Measurements from ENCODE around the gene GPATCH2.
"Not testable (repeated sequence)": the region's sequence is repeated elsewhere in the genome, so short reads cannot be mapped to it uniquely, and the experiment has no call there.

Gene GPATCH2

DNA sequence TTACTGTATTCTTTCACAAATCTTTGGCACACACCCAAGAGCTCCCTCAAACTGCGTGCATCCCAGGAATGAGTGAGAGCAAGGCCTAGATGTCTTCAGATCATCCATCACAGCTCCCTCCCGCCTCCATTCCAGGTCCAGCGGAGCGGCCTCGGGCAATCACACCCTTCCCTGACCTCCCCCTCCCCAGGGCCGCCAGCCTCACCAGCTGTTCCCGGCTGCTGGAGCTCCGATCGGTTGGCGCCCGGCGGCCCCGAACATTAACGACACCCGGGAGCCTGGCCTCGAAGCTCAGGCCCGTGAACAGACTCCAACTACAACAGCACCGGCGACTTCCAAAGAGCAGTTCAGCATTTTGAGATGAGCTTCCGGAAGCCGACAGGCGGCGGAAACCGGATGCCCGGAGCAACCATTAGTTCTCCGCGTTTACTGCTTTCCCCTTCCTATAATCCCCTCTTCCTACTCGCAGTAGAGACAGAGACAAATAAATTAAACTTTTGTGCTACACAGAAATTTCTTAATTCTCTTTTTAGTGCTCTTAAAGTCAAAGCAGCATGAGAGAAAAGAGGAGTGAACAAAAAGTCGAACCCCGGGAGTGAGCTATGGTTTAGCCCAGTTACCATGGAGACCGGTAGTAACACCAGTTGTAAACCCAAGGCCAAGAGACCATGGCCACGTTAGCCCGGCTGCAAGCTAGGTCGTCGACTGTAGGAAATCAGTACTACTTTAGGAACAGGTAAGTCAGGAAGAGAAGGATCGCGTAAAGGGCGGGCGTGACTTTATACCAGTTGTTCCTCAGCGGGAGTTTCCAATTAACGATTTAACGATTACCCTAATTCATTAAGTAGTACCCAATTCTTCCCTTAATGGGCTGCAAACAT lies at the start of gene GPATCH2, which contains the start of gene SPATA17:
Gene GPATCH2, minus strand, starts transcription at position 380 of the 881 bp plus-strand sequence. Its CDS starts 119 bp downstream, at position 261.
Gene SPATA17, plus strand, starts transcription at position 634 of the 881 bp plus-strand sequence. Its CDS starts 35 bp downstream, at position 669.
- peak; percentile 80 to 83 for ATAC-seq

DNA sequence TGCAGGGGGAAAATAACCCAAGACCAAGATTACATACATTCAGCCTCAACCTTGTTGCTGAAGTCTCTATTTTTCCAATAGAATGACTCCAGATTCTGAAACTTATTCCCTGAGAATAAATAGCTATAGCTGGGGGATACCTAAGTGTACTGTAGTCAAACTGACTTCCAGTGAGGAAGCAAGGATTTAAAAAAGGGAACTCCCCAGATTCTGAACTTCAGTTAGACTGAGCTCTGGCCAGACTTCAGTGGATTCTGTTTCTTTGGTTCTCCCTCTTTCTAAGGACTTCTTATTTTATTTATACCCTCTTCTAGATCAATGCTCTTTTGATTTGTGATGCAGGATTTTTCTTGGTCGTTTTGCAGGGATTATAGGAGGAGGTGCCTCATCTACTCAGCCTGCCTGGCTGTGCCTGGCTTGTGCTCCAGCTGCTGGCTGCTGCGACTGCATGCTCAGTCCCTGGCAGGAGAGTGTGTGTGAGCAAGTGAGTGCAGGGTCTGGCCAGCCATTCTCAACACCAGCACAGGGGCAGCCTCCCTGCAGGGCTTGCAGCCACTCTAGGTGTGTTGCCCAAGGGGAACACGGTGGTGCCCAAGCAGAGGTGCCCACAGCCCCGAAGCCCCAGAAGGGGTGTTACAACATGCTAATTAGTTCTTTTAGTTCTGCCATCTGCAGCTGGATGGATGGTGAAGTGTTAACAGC lies 43.3 kb upstream of the GPATCH2 start:
- no peak for ATAC-seq

DNA sequence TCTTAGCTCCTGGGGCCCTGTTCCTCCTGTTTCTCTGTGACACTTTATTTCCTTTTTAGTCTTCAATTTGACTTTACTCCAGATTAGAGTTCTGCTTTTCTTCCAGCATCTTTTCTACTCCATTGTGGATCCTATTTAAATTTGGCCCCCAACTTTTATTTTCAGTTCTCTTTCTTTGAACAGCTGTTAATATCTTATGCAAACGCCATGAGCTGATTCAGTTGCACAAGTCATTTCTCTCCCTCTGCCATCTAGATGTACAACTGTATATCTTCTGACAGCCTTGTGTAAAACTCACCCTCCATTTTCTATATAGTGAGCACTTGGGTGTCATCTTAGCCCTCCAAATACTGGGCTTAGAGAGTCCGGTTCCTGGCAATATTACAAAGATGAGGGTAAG lies 42.5 kb upstream of the GPATCH2 start:
- ATAC-seq, result no peak

DNA sequence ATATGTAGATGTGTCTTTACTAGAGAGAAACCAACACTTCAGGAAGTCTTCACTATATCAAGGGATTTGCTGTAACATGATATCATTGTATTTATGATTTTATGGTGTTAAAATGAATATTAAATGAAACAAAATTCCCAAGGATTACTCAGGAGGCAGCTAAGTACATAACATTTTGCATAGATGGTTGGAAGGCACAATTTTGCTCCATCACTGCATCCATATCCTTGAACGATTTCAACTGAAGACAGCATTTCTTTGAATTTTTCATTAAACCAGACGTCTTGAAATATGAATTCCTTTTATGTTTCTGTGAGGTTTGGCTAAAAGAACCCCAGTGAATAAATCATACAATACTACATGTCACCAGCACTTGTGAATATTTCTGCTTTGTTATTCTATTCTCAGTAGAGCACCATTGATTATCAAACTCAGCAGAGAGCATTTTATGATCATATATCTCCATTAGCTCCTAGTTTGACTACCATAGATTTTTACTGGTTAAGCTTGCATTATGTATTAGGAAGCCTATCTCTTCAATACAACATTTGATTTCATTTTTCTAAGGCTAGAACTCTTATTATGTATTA lies 37.6 kb upstream of the GPATCH2 start:
- no peak for ATAC-seq

DNA sequence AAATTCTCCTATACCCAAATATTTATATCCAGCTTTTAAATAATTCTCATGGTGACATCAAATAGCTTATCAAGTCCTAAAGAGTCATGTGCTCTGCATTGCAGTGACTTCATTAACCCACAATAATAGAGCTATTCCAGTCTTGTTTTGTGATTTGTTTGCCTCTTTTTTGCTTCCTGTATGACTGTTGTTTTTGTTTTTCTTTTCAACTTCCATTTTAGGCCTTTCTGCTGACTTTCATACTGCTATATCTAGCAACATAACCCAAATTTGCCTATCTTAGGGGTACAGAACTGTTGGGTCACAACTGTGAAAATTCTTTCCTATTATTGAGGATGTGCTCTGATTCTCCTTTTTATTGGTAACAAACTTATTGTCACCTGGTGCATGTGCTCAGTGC lies 30.5 kb upstream of the GPATCH2 start:
- ATAC-seq, result no peak

DNA sequence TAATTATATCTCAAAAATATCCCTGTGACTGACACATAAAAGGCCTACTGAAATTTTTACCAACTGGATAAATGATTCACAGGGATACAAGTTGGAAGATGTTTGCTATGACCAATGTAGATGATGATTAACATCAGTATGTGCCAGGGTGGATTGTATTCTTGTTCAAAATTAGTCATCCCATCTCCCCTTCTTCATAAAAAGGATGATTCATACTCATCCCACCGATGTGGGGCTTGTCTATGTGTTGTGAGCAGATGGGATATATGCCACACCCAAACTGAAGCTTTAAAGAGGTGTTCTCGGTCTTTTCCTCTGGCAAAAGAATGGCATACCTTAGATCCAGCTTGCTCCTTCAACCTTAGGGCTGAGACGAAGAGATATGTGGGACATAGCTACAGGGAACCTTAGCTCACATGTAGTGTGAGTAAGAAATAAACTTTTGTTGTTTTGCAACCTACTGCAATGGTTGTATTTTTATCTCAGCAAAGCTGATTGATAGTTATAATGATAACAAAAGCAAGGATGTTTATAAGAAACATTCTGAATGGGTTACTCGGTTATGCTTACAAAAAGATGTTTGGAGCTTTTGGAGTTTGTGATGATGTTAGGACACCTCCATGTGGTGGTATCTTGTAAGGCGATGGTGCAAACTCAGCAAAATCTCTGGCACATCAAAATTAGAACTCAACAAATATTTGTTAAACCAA lies 29.6 kb upstream of the GPATCH2 start:
- no peak for ATAC-seq

DNA sequence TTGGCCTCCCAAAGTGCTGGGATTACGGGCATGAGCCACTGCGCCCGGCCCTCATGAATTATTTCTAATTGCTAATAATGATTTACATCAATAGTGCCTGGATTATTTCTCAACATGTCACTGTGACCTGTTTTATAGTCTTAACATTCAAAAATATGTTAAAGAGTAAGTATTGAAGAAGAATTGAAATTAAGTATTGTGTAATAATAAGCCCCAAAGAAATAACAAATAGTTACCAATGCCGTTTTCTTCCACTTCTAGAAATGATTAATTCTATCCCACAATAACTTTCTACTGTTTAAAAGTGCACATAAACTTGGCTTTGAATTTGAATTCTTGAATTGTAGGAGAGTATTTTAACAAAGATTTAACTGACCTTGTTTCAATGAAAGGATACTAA lies 19.8 kb upstream of the GPATCH2 start:
- ATAC-seq, result no peak

DNA sequence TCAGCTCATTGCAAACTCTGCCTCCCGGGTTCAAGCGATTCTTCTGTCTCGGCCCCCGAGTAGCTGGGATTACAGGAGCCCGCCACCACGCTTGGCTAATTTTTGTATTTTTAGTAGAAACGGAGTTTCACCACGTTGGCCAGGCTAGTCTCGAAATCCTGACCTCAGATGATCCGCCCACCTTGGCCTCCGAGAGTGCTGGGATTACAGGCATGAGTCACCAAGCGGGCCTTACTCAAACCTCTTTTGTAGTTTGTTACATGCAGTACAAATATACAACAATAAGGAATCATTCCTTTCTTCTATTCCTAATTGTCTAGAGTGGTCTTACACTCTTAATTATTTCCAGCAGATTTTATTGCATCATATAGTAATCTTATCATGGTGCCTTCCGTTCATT lies 16.9 kb upstream of the GPATCH2 start:
- ATAC-seq, result no peak

DNA sequence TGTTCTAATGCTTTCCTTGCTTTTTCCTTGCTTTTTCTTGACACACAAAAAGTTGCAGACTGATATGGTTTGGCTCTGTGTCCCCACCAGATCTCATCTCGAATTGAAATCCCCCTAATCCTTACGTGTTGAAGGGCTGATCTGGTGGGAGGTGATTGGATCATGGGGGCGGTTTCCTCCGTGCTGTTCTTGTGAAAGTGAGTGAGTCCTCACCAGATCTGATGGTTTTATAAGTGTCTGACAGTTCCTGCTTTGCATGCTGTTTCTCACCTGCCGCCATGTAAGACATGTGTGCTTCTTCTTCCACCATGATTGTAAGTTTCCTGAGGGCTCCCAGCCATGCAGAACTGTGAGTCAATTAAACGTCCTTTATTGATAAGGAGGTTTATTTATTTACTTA lies 11.6 kb upstream of the GPATCH2 start:
- no peak for ATAC-seq

DNA sequence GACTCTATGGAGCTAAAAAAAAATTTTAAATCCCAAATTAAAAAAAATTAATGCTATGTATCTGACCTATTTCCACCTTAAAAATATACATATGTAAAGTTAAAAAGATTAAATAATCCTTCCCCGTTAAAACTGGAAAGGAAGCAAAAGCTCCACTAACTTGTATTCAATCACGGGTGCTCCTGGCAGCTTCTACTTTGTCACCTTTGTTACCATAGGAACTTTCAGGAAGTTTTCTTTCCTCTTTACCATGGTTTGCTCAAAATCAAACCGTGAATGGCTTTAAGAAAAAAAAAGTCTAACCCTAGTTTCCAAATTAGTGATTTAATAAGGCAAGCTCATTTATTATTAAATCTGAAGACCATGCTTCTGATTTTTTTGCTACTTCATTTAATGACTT lies 3.5 kb downstream of the GPATCH2 start:
- ATAC-seq, result no peak

DNA sequence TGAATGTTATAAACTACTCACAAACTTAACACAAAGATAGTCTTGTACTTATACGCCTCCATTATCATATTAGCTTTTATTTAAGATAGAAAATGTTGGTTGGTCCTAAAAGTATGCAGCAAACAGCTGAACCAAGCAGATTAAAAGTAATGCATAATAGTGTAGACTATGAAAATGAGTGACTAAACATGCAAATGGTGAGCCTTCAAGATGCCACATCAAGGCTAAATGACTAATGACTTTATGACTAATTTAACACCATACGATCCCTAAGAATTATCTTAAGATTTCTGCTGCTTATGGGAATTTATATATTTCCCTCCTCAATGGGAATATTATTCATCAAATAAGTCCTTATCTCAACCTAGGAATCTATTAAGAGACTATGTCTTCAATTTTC lies 4.6 kb downstream of the GPATCH2 start:
- peak; percentile 61 to 72 for ATAC-seq

DNA sequence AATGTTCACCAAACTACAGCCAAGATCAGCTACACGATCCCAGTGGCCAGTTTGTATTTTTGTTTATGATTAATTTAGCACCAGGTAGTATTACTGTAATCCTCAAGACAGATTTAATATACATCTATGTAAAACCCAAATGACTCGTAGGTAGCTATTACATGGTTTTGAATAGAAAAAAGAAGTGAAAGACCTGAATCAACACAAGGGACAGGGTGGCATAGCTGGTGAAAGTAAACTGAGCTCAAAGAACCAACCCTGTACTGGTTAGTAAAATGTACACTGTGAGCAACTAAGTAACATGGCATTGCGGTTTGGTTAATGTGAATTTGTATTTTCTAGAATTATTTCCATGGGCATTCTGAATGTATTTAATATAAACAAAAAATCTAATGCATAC lies 8.8 kb downstream of the GPATCH2 start:
- ATAC-seq, result peak in 1 of 2 donors; percentile 36

DNA sequence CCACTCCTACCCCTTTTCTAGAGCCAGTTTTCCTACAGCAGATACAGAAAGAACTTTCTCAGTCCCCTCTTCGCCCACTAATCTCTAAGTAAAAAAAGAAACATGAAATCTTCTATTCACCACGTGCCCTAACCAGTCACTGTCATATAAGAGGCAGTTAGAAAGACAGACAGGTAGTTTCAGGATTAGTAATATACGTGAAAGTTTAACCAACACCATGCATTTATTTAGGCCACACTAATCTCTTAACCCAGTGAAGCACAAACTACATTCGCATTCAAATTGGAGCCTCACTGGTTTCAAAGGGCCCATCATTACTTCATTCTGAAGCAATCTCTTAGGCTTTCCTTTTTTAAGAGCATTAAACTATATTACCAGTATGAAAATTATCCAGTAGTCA lies 10.1 kb downstream of the GPATCH2 start:
- ATAC-seq, result peak; percentile 97

DNA sequence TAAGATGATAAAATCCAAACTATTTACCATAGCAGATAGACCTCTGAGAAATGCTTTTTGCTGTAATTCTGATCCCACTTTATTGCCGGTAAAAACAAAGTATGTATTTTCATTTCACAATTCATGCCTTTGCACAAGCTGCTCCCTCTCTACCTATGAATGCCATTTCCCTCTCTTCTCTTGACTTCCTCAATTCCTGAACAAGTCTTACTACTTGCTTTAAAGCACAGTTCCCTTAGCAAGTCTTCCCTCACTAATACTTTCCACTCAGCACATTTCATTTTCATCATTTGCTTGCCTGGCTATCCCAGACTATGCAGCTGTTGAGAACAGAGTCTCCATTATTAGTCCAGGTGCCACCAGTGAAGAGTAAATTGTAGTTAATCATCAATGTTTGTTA lies 13.8 kb downstream of the GPATCH2 start:
- no peak for ATAC-seq

DNA sequence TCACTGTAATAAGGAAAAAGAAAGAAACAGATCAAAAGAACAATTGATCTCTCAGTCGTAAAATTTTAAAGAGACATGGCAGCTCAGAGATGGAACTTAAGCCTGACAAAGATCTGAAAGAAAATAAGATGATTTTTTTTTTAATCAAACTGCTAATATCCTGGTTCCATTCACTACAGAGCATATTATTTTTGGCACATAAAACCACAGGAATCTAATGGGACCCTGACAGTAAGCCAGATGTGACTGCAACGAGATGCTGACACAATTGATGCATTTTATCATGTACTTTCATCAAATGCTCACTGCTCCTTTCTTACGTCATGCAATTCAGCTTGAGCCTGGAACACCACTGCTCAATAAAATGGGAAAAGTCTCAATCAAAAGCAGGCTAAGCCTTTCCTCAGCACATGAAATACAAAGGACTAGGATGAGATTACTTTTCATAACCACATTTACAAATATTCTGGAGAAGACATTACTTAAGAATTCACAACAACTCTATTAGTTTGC lies 16.6 kb downstream of the GPATCH2 start:
- no peak for ATAC-seq

DNA sequence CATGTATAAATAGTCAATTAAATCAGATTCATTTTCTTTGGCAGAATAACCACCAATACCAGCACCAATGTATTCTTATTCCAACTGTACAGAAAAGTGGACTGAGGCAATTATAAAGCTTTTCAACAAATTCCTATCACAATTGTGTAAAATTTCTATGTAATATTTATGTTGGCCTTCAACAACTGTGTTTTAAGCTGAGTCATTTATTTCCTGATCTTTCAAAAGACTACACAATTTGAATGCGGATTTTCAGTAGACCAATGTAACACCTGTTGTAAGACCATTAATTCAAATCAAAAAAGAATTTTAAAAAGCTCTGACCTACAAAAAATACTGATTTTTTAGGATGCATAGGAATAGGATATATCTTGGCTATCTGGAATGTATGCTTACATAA lies 25.5 kb downstream of the GPATCH2 start:
- no peak for ATAC-seq

DNA sequence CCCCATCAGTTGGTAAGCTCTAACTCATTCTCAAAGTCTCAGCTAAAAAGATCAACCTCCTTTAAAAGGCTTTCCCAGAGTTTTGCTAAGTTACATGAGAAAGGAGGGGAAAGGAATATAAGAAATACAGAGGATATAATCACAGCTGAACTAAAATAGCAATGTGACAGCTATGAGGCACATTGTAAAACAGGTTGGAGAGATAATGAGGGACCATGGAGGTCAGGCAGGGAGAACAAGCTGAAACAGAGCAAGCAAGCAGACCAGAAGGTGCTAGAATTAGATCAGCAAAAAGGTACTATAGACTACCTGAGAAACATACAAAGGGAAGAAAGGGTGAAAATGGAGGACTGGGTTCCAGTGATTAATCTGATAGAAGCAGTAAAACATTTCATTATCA lies 28.5 kb downstream of the GPATCH2 start:
- no peak for ATAC-seq

DNA sequence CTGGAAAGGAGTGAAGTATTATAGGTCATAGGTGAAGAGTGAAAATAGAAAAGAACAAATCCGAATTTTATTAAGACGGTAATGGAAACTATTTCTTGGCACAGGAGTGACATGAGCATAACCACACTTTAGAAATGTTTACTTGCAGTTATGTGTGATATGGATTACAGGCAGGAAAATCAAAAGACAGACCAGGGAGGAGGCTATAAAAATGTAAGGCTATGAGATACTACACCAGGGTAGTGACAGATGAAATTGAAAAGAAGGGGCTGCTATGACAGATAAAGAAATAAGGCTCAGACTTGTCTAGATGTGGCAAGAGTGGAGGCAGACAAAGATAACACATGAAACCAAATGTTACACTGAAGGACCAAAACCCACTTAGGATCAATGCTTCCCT lies 31.7 kb downstream of the GPATCH2 start:
- ATAC-seq, result no peak

DNA sequence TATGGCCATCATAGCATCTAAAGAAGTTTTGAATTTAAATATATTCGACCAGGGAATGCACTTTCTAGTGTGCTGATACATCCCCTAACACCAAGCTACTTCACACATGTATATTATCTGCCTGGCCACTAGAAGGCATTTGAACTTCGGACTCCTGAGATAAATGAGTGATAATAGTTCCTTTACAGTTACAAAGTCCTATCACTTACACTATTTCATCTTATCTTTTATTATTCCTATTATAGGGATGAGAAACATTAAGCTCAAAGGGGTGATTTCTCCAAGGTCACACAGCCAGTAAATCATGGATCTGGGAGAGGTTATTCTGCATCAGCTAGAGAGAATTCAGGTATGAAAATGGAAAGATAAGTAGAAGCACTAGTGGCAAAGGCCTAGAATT lies 40.3 kb downstream of the GPATCH2 start:
- no peak for ATAC-seq

DNA sequence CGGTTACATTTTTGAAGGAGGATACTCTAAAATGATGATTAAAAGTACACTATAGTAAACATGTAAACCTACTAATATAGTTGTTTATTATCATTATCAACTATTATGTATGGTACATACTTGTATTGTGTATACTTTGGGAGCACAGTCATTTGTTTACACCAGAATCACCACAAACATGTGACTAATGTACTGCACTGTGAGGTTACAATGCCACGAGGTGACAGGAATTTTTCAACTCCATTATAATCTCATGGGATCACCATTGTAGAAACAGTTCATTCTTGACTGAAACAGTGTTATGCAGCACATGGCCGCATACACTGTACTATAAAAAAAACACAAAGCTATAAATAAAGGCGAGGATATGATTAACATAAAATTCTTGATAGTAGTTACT lies 44.3 kb downstream of the GPATCH2 start:
- no peak for ATAC-seq

DNA sequence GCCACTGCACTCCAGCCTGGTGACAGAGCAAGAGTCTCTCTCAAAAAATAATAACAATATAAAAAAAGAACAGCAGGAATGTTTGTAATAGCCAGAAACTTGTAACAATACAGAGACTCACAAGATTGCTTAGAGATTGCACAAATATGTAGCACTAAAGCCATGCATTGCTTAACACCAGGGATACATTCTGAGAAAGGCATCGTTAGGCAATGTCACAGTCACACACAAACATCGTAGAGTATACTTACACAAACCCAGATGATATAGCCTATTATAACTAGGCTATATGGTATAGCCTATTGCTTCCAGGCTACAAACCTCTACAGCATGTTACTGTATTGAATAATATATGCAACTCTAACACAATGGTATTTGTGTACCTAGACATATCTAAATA lies 45.3 kb downstream of the GPATCH2 start:
- ATAC-seq, result no peak

DNA sequence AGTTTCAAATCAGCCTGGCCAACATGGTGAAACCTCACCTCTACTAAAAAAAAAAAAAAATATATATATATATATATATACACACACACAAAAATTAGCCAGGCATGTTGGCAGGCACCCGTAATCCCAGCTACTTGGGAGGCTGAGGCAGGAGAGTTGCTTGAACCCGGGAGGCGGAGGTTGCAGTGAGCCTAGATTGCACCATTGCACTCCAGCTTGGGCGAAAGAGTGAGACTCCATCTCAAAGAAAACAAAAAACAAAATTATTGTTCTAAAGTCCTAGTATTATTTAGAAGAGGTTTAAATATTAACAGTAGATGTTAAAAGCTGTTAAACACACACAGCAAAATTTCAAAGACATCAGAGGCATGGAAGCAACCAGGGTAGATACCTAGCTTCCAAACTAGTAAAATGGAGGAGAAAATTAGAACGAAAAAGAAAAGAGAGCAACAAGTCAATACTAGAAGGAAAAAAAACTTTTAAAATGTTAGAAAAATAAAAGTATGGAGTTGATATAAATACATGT lies 46.5 kb downstream of the GPATCH2 start:
- ATAC-seq, result not testable (repeated sequence)

DNA sequence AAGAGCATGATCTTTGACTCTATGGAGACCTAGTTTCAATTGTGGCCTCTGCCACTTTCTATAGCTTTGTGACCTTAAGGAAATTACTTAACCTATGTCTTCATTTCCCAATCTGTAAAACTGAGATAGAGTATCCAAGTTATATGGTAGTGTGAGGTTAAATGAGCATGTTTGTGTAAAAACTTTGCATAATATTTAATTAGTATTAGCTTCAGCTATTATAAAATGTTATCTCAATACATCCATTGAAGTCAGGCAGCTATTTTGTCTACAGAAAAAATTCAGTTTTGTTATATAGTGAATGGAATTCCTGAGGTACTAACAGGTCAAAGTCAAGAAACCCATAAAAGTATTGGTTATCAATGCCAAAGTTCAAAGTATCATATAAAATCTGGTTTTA lies 53.6 kb downstream of the GPATCH2 start:
- ATAC-seq, result no peak

All from activated CD4-positive, CD25-positive, alpha-beta regulatory T cell treated with anti-CD3 and anti-CD28 coated beads, Interleukin-2, amount 50 U/mL, for 24 hours (primary cell).